ENCODE results near the gene TREH. TPM values are rescaled to one million over a fixed set of nuclear protein-coding genes. Genes with fewer than 3 reads are reported as not detected.

Gene TREH
- total RNA-seq, 2 donors from 2014 or later, result 2.4 TPM; not detected in 1

DNA sequence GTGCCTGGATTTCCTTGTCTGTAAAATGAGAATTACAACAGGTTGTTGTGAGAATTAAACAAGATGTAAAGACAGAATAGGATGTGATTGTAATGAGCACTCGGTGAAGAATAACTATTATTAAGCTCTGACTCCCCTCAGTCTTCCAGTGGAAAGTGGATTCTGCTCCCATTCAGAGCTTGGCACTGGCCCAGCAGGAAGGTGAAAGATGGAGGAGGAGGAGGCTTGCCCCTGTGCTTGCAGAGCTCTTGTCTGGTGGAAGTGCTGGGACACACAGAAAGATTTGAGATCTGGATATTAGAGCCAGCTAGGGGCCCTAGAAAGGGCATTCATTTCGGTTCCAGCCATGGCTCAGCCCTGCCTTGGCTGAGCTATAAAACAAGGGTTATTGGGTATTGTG, 43.8 kb downstream of the TREH start:
- no peak for DNase-seq (ENCODE audit: low spot score)

DNA sequence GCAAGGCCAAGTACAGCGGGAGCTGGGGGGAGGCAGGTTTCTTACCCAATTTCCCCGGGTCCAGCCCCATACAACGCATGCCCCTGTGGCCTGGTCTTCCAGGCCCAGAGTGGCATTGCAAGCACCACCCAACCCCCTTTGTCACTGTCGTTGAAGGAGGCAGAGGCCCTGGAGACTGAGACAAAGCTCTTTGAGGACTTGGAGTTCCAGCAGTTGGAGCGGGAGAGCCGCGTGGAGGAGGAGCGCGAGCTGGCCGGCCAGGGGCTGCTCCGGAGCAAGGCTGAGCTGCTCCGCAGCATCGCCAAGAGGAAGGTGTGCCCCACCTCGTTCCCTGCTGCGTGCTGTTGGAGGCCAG, 44.2 kb downstream of the TREH start:
- WGBS, result 25% methylated on average over 15 of the region's 15 CpGs
- Histone ChIP-seq H3K27me3 (replicated peaks; ENCODE audit: insufficient read depth) (no peaks in the 10 kb centered on the region), H3K4me3 (peak overlapping the region; percentile 19 to 20), H3K9me3 (no peaks in the 10 kb centered on the region), H3K36me3 (no peaks in the 10 kb centered on the region), H3K27ac (peak overlapping the region; percentile 78 to 81), H3K4me1 (replicated peaks) (peaks cover 18% of the 10 kb centered on the region)
- no peak for TF ChIP-seq POLR2AphosphoS5 (IDR thresholded peaks at IDR 0.05)
- TF ChIP-seq, protein P1, sequence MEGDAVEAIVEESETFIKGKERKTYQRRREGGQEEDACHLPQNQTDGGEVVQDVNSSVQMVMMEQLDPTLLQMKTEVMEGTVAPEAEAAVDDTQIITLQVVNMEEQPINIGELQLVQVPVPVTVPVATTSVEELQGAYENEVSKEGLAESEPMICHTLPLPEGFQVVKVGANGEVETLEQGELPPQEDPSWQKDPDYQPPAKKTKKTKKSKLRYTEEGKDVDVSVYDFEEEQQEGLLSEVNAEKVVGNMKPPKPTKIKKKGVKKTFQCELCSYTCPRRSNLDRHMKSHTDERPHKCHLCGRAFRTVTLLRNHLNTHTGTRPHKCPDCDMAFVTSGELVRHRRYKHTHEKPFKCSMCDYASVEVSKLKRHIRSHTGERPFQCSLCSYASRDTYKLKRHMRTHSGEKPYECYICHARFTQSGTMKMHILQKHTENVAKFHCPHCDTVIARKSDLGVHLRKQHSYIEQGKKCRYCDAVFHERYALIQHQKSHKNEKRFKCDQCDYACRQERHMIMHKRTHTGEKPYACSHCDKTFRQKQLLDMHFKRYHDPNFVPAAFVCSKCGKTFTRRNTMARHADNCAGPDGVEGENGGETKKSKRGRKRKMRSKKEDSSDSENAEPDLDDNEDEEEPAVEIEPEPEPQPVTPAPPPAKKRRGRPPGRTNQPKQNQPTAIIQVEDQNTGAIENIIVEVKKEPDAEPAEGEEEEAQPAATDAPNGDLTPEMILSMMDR (IDR thresholded peaks at IDR 0.05), result no peak
- TF ChIP-seq POLR2A (IDR thresholded peaks at IDR 0.05), result no peak
- intact Hi-C loops (cut with DNase I), result no loop called here
- DNase-seq (ENCODE audit: low spot score), result peak; percentile 41

More for the DNA sequence above, 43.8 kb downstream of the TREH start:
- Histone ChIP-seq H3K9me3 (no peaks in the 10 kb centered on the region), H3K4me3 (no peak overlapping the region), H3K27me3 (replicated peaks; ENCODE audit: insufficient read depth) (no peaks in the 10 kb centered on the region), H3K27ac (peak overlapping the region; percentile 78 to 81), H3K4me1 (replicated peaks) (peaks cover 21% of the 10 kb centered on the region), H3K36me3 (no peaks in the 10 kb centered on the region)
- WGBS, result 36% methylated on average over 2 of the region's 2 CpGs
- intact Hi-C loops (cut with DNase I), result no loop called here
- TF ChIP-seq, protein P1 (IDR thresholded peaks at IDR 0.05), result no peak
- TF ChIP-seq POLR2A (IDR thresholded peaks at IDR 0.05) (no peak), POLR2AphosphoS5 (IDR thresholded peaks at IDR 0.05) (no peak)

DNA sequence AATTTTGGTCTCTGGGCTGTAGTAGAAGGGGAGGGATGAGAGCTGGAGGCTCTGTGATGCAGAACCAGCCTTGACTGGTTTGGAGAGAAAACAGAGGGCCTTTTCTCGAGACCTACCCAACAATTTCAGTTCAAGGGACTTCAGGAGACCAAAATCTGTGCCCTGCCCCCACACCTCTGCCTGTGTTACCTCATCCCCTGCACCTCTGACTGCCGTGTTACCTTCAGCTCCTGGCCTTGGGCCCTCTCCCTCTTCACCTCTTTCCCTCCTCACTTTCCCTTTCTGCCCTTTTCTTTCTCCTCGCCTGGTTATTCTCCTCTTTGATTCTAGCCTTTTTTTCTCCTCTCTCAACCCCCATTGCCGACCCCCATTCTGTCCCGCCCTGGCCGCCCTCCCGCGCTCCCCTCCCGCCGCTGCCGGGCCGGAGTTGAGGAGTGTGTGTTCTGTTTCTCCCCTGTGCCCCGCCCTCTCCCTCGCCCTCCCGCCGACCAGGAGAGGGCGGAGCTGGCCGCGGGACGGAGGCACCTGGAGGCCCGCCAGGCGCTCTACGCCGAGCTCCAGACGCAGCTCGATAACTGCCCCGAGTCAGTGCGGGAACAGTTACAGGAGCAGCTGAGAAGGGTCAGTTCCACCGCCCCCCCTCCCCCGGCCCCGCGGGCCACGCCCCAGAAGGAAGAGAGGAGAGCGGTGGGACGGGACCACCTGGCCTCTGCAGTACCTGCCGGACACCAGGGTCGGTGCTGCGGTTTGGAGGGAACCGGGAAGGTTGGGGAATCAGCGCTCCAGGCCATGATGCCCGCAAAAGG, 44.8 kb downstream of the TREH start:
- intact Hi-C loops (cut with DNase I), result no loop called here
- Histone ChIP-seq H3K36me3 (no peaks in the 10 kb centered on the region), H3K27ac (peak overlapping the region; percentile 78 to 81), H3K4me3 (peak overlapping the region; percentile 19 to 20), H3K4me1 (replicated peaks) (peaks cover 13% of the 10 kb centered on the region), H3K27me3 (replicated peaks; ENCODE audit: insufficient read depth) (no peaks in the 10 kb centered on the region), H3K9me3 (no peaks in the 10 kb centered on the region)
- peak; percentile 86 for DNase-seq (ENCODE audit: low spot score)
- TF ChIP-seq, protein P1 (IDR thresholded peaks at IDR 0.05), result peak; percentile 18 to 61 (median 40)
- TF ChIP-seq POLR2AphosphoS5 (IDR thresholded peaks at IDR 0.05), result peak; percentile 81
- peak; percentile 43 for TF ChIP-seq POLR2A (IDR thresholded peaks at IDR 0.05)
- 19% methylated on average over 41 of the region's 41 CpGs for WGBS

DNA sequence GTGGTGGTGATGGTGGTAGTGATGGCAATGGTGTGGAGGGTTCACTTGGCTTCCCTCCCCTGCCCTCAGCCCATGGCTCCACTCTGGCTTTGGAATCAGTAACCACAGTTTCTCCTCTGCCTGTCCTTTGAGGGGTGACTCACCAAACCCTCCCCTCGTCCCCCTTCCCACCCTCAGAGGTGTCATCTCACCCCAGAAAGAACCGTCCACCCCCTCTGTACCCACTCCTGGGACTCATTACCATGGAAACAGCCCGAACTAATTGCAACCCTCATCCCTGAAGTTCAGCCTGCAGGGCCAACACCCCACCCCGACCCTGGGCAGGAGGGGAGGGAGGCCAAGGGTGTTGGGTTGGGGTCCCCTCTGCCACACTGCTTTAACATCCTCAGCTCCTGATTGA, 45.5 kb downstream of the TREH start:
- no peak for DNase-seq (ENCODE audit: low spot score)
- Histone ChIP-seq H3K36me3 (no peaks in the 10 kb centered on the region), H3K4me1 (replicated peaks) (peaks cover 9% of the 10 kb centered on the region), H3K9me3 (no peaks in the 10 kb centered on the region), H3K27ac (peak overlapping the region; percentile 78 to 81), H3K4me3 (peak overlapping the region; percentile 19 to 20), H3K27me3 (replicated peaks; ENCODE audit: insufficient read depth) (no peaks in the 10 kb centered on the region)
- 30% methylated on average over 4 of the region's 4 CpGs for whole genome bisulfite sequencing
- intact Hi-C loops (cut with DNase I), result no loop called here
- no peak for TF ChIP-seq POLR2AphosphoS5 (IDR thresholded peaks at IDR 0.05)

DNA sequence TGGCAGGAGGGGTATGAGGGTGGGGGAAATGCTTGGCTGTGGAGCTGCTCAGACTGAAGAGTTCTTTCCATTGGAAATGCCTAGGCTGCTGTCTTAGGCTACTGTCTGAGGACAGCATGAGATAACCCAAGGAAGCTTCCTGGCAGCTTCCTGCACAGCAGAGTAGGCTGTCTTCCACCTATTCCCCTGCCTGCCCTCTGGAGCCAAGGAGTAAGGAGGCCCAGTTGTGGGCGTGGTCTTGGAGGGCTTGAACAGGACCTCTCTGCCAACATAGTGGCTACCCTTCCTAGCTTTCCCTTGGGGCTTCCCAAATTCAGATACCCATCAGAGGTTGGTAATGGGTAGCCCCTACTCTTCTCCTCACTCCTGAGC, 46.1 kb downstream of the TREH start:
- WGBS, result 90% methylated on average over 1 of the region's 1 CpG
- Histone ChIP-seq H3K9me3 (no peaks in the 10 kb centered on the region), H3K4me1 (replicated peaks) (peaks cover 9% of the 10 kb centered on the region), H3K36me3 (no peaks in the 10 kb centered on the region), H3K27ac (peak overlapping the region; percentile 78 to 81), H3K4me3 (no peak overlapping the region), H3K27me3 (replicated peaks; ENCODE audit: insufficient read depth) (no peaks in the 10 kb centered on the region)
- intact Hi-C loops (cut with DNase I), result no loop called here
- TF ChIP-seq POLR2A (IDR thresholded peaks at IDR 0.05), result no peak
- no peak for TF ChIP-seq POLR2AphosphoS5 (IDR thresholded peaks at IDR 0.05)
- TF ChIP-seq, protein P1 (IDR thresholded peaks at IDR 0.05), result no peak
- DNase-seq (ENCODE audit: low spot score), result no peak

Measured in prostate gland (tissue), 2 donors.